GM21528 (cell line): ENCODE measurements around the gene CDH6.

Source experiments
- ATAC-seq: cut with Tn5 transposase; IDR thresholded peaks from one replicate; pipeline ENCODE4 v1.9.1; 2021; ENCODE audit warnings: mild to moderate bottlenecking, moderate library complexity; ENCODE audit not compliant: unreplicated experiment, low FRiP score

The CDH6 gene

DNA sequence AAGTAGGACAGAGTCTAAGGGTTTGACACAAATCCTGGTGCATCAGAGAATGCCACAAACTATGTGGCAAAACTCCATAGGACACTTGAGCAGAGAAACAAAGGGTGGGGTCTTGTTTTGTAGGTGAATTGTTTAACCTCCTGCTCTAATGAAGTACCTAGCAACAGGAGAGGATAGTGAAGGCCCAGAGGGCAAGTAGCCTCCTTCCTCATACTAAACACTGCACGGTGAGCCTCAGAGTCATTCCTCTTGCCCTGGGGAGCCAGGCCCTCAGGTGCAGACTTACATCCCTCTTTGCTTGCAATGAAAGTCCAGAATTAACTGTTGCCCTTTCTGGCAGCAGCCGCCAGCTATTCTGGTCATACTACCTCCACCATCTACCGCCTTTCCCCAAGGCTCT, 172.3 kb downstream of the CDH6 start:
- no peak for ATAC-seq

DNA sequence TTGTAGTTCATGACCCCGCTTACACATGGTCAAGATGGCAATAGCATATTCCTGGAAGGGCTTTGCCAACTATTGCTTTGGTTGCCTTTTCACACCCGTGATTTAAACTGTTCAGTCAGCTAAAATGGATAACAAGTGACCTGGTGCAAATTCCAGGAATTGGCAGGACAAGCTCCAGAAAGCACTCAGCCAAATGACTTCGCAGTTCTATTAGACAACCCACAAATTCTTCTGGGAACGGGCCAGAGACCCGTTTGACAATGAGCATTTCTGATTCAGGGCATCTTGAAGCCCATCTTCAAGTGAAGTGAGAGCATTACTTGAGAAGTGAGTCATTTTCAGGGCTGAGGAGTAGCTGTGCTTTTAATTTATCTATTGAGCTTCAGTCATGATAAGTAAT, 173.5 kb downstream of the CDH6 start:
- no peak for ATAC-seq

DNA sequence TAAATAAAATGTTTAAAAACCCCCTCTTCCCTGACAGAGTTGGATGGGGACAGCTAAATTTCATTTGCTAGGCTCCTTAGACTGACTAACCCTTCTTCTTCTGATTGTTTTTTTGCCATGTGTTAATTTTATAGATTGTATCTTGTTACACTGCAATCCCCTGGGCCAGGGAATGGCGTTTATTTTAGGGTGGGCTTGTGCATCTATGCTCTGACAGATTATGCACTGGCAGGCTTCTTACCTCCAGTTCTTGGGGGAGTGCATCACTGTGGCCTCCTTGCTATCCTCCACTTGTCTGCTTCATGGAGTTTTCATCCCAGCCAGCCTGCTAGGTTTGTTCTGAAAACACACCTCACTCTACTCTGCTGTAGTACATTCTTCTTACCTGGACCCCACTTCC, 178.6 kb downstream of the CDH6 start:
- no peak for ATAC-seq

DNA sequence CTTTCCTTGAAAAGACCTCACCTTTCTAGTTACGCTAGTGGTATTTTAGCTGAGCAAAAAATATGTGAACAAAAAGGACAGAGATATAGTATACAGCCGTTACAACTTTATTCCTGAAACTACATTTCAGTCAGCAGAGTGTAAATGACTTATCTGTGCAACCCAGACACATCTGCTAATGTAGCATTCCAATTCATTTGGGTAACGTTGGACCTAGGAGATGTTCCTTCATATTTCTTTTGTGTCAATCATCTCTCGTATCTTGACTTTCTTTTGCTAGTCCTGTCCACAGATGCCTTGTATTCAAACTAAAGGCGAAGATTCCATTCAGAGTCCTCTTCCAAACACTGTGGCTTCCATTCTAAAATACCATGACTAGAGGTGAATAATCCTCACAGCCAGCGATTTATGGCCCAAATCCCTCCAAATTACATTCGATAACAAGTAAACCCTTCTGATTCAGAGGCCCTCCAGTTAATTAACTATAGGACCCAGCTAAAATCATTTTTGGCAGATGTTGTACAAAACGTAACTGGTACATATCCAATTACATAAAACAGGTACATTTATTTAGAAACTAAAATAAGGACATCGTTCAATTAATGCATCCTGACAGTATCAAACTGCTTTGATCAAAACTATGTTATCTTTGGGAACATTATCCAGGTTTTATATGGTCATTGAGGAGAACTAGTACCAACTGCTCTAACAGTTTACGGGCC, 182.7 kb downstream of the CDH6 start:
- ATAC-seq, result no peak

DNA sequence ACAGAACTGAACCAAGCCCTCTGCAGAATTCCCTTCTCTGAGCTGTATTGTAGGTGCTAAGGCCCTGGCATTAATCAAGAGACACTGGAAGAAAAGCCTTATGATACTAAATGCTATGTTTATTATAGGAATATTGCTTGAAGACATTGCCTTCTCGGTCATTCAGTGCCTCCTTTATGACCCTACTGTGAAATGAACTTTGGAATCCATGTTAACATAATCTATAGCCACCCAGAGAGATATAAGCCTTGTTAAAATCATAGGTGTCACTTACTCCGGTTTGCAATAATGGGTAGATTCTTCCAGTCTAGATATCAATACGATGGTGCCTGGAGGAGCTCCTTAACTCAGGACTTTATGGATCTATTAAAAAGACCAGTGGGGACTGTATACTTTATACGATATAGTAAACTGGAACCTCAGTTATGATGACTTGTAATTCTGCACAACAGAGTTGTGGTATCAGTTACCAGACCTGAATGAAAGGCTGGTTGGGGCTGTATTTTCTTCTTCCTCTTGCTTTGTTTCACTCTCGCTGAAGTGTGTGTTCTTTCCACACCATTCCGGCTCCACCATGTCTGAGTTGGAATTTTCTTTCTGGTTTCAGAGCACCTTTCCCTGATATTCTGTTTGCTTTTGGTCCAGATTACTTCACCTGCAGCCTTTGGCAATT, 183.9 kb downstream of the CDH6 start:
- ATAC-seq, result no peak

DNA sequence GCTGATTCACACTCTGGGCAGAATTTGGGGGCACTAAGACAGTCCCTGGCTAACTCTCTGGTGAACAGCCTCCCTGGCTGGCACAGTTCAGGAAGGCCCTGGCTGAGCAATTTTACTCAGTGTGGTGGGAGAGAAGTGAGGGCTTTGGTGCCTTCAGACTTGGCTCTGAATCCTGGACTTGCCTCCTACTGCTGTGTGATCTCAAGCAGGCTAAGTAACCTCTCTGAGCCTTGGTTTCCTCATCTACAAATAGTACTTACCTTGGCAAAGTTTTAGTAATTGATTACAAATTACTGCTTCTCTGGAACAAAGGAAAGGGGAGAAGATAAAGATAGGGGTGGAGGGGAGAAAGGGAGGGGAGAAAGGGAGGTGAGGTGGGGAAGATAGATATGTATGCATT, 184.7 kb downstream of the CDH6 start:
- no peak for ATAC-seq
